PFSK-1 (cell line): ENCODE results near the gene MBTPS1.

Experiments
- POLR2AphosphoS5 ChIP-seq: IDR thresholded peaks from 2 replicates; pipeline ENCODE4 v1.6.1; 2012; ENCODE audit warnings: low read depth, mild to moderate bottlenecking, control low read depth, low read length, moderate library complexity
- SIN3A ChIP-seq: IDR thresholded peaks from 2 replicates; pipeline ENCODE4 v1.6.1; 2012; ENCODE audit warnings: mild to moderate bottlenecking, low read length, moderate library complexity, borderline replicate concordance; ENCODE audit not compliant: insufficient read depth

GRCh38 chr16:84050316-84050715 lies 66.4 kb downstream of the MBTPS1 start:
- TF ChIP-seq POLR2AphosphoS5 (no peak), SIN3A (no peak)
